ENCODE measurements around the gene MRPL4.

DNA sequence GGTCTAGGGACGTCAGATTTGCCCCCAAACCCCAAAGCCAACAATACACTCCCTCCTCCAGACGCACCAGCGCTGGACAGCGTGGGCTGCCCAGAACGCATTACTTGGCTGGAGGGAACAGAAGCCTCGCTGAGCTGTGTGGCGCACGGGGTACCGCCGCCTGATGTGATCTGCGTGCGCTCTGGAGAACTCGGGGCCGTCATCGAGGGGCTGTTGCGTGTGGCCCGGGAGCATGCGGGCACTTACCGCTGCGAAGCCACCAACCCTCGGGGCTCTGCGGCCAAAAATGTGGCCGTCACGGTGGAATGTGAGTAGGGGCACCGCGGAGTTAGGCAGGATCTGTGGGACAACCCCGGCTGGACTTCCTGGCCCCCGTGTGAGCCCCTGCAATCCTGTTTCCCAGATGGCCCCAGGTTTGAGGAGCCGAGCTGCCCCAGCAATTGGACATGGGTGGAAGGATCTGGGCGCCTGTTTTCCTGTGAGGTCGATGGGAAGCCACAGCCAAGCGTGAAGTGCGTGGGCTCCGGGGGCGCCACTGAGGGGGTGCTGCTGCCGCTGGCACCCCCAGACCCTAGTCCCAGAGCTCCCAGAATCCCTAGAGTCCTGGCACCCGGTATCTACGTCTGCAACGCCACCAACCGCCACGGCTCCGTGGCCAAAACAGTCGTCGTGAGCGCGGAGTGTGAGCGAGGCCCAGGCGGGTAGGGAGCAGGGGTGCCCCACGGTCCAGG, 41.8 kb downstream of the MRPL4 start:
- TF ChIP-seq POLR2A (IDR thresholded peaks at IDR 0.05) (no peak), POLR2AphosphoS5 (IDR thresholded peaks at IDR 0.05) (no peak), EP300 (IDR thresholded peaks at IDR 0.05) (no peak)
- TF ChIP-seq, protein P1, sequence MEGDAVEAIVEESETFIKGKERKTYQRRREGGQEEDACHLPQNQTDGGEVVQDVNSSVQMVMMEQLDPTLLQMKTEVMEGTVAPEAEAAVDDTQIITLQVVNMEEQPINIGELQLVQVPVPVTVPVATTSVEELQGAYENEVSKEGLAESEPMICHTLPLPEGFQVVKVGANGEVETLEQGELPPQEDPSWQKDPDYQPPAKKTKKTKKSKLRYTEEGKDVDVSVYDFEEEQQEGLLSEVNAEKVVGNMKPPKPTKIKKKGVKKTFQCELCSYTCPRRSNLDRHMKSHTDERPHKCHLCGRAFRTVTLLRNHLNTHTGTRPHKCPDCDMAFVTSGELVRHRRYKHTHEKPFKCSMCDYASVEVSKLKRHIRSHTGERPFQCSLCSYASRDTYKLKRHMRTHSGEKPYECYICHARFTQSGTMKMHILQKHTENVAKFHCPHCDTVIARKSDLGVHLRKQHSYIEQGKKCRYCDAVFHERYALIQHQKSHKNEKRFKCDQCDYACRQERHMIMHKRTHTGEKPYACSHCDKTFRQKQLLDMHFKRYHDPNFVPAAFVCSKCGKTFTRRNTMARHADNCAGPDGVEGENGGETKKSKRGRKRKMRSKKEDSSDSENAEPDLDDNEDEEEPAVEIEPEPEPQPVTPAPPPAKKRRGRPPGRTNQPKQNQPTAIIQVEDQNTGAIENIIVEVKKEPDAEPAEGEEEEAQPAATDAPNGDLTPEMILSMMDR (IDR thresholded peaks at IDR 0.05) = no peak
